Measurements from ENCODE around the gene TMED7.

GRCh38 chr5:115573133-115573532, 52.7 kb downstream of the TMED7 start:
- TF ChIP-seq, protein P1, sequence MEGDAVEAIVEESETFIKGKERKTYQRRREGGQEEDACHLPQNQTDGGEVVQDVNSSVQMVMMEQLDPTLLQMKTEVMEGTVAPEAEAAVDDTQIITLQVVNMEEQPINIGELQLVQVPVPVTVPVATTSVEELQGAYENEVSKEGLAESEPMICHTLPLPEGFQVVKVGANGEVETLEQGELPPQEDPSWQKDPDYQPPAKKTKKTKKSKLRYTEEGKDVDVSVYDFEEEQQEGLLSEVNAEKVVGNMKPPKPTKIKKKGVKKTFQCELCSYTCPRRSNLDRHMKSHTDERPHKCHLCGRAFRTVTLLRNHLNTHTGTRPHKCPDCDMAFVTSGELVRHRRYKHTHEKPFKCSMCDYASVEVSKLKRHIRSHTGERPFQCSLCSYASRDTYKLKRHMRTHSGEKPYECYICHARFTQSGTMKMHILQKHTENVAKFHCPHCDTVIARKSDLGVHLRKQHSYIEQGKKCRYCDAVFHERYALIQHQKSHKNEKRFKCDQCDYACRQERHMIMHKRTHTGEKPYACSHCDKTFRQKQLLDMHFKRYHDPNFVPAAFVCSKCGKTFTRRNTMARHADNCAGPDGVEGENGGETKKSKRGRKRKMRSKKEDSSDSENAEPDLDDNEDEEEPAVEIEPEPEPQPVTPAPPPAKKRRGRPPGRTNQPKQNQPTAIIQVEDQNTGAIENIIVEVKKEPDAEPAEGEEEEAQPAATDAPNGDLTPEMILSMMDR (IDR thresholded peaks at IDR 0.05), result no peak
- no peak for TF ChIP-seq POLR2A (IDR thresholded peaks at IDR 0.05)
- TF ChIP-seq POLR2AphosphoS5 (IDR thresholded peaks at IDR 0.05), result no peak

All from gastroesophageal sphincter (tissue), 3 donors.